Breast epithelium (tissue), 4 donors: Measurements from ENCODE around the gene ARL8A. TPM values are rescaled to one million over a fixed set of nuclear protein-coding genes. Genes with fewer than 3 reads are reported as not detected.

Experiments used
- DNase-seq, 2 donors: peaks; one replicate each; pipeline ENCODE4 v3.0.0-alpha.2; 2019; ENCODE audit warnings: low spot score in 2 of 2
- H3K27ac ChIP-seq, 2 donors: fragments of 200-600 bp; sonication (generic) in 1 of 2; one replicate each; pipeline ENCODE4 v1.5.1; 2016 to 2019; ENCODE audit warnings: mild to moderate bottlenecking in 1 of 2
- H3K27me3 ChIP-seq, 2 donors: fragments of 200-600 bp; sonication (generic) in 1 of 2; one replicate each; pipeline versions ENCODE4 v1.5.1 to v1.6.0; 2017 to 2019; ENCODE audit warnings: control low read depth in 1 of 2, mild to moderate bottlenecking in 1 of 2
- H3K36me3 ChIP-seq: fragments of 200-600 bp; one replicate; pipeline ENCODE4 v1.5.1; 2019
- H3K4me1 ChIP-seq, 2 donors: fragments of 200-600 bp; sonication (generic); one replicate each; pipeline ENCODE4 v1.5.1; 2016 to 2019; ENCODE audit warnings: control low read depth in 1 of 2
- H3K4me3 ChIP-seq, 3 donors: fragments of 200-600 bp; sonication (generic); 1 replicate in 2 of 3; 2 replicates in 1 of 3; pipeline ENCODE4 v1.5.1; 2016 to 2019; ENCODE audit warnings: mild to moderate bottlenecking in 3 of 3, moderate library complexity in 2 of 3
- H3K9me3 ChIP-seq, 2 donors: fragments of 200-600 bp; sonication (generic) in 1 of 2; one replicate each; pipeline ENCODE4 v1.5.1; 2016 to 2019; ENCODE audit warnings: control low read depth in 1 of 2
- CTCF ChIP-seq, 3 donors: fragments of 450-650 bp; IDR thresholded peaks; one replicate each; pipeline ENCODE4 v1.5.1; 2016 to 2017; ENCODE audit warnings: antibody characterized with exemption in 3 of 3, mild to moderate bottlenecking in 3 of 3, moderate library complexity in 3 of 3
- POLR2A ChIP-seq: fragments of 450-650 bp; IDR thresholded peaks from one replicate; pipeline ENCODE4 v1.6.1; 2016; ENCODE audit warnings: antibody characterized with exemption, mild to moderate bottlenecking, moderate library complexity
- POLR2AphosphoS5 ChIP-seq, 3 donors: sonication (generic); formaldehyde crosslinking; IDR thresholded peaks; one replicate each; pipeline ENCODE4 v1.6.1; 2017; ENCODE audit warnings: antibody characterized with exemption in 3 of 3
- intact Hi-C: fragments of 100-400 bp; cut with DNase I; formaldehyde crosslinking; loops from one replicate; pipeline ENCODE4 v1.15.1; 2023; ENCODE audit warnings: low total_unique reads
- total RNA-seq, 3 donors: library from RNA; depleted of rRNA; stranded (reverse); fragments of >200 nt; gene quantifications; one replicate each; pipeline ENCODE4 v1.1.0, GENCODE V29; 2016

The ARL8A gene
- total RNA-seq, 3 donors from 2014 or later = 29.9 to 41.1 (median 34.7) TPM

- Histone ChIP-seq H3K27me3 (no peaks in the 10 kb centered on the region), H3K4me3 (peak overlapping the region in 1 of 3 donors; percentile 2), H3K9me3 (no peaks in the 10 kb centered on the region), H3K4me1 (peaks cover 14 to 50% of the 10 kb centered on the region in 2 donors), H3K27ac (peak overlapping the region; percentile 83 to 96), H3K36me3 (no peaks in the 10 kb centered on the region)
- peak in 1 of 2 donors; percentile 46 for DNase-seq
- TF ChIP-seq POLR2A (no peak), CTCF (IDR thresholded peaks at IDR 0.05) (no peak), POLR2AphosphoS5 (IDR thresholded peaks at IDR 0.05) (no peak)
- intact Hi-C loops = no loop called here
Observed at GRCh38 chr1:202134645-202135172, 9.8 kb downstream of the ARL8A start.

- no peak for DNase-seq
- Histone ChIP-seq H3K36me3 (no peaks in the 10 kb centered on the region), H3K9me3 (no peaks in the 10 kb centered on the region), H3K27me3 (no peaks in the 10 kb centered on the region), H3K27ac (peak overlapping the region; percentile 96 to 98), H3K4me3 (no peak overlapping the region), H3K4me1 (peaks cover 14 to 50% of the 10 kb centered on the region in 2 donors)
- intact Hi-C loops = no loop called here
- TF ChIP-seq CTCF (IDR thresholded peaks at IDR 0.05) (no peak), POLR2AphosphoS5 (IDR thresholded peaks at IDR 0.05) (no peak), POLR2A (no peak)
Observed at GRCh38 chr1:202133989-202134388, 10.5 kb downstream of the ARL8A start.

- no peak for DNase-seq
- no peaks in the 10 kb centered on the region for H3K9me3 ChIP-seq
Observed at GRCh38 chr1:202133496-202133895, 11.0 kb downstream of the ARL8A start.

GRCh38 chr1:202133001-202133400 is 11.5 kb downstream of the ARL8A start:
- no peaks in the 10 kb centered on the region for H3K9me3 ChIP-seq
- peak overlapping the region in 2 of 3 donors; percentile 24 to 30 for H3K4me3 ChIP-seq
- H3K36me3 ChIP-seq = no peaks in the 10 kb centered on the region
- H3K4me1 ChIP-seq = peaks cover 14 to 50% of the 10 kb centered on the region in 2 donors
- H3K27ac ChIP-seq = peak overlapping the region; percentile 96 to 98
- TF ChIP-seq POLR2A (no peak), POLR2AphosphoS5 (IDR thresholded peaks at IDR 0.05) (peak in 1 of 3 donors; percentile 16), CTCF (IDR thresholded peaks at IDR 0.05) (peak in 1 of 3 donors; percentile 15)
- no peaks in the 10 kb centered on the region for H3K27me3 ChIP-seq
- intact Hi-C loops = no loop called here
- peak in 1 of 2 donors; percentile 65 for DNase-seq

More at GRCh38 chr1:202133496-202133895, 11.0 kb downstream of the ARL8A start:
- Histone ChIP-seq H3K36me3 (no peaks in the 10 kb centered on the region), H3K4me1 (peaks cover 14 to 50% of the 10 kb centered on the region in 2 donors), H3K4me3 (no peak overlapping the region), H3K27ac (peak overlapping the region; percentile 96 to 98), H3K27me3 (no peaks in the 10 kb centered on the region)
- TF ChIP-seq POLR2AphosphoS5 (IDR thresholded peaks at IDR 0.05) = no peak
- no peak for TF ChIP-seq POLR2A
- TF ChIP-seq CTCF (IDR thresholded peaks at IDR 0.05) = no peak
- intact Hi-C loops = no loop called here

- DNase-seq = peak; percentile 74 to 83
- Histone ChIP-seq H3K36me3 (no peaks in the 10 kb centered on the region), H3K4me1 (peaks cover 14 to 50% of the 10 kb centered on the region in 2 donors), H3K4me3 (peak overlapping the region in 2 of 3 donors; percentile 24 to 30), H3K27me3 (no peaks in the 10 kb centered on the region), H3K27ac (peak overlapping the region; percentile 96 to 98), H3K9me3 (no peaks in the 10 kb centered on the region)
- TF ChIP-seq POLR2A (no peak), CTCF (IDR thresholded peaks at IDR 0.05) (no peak), POLR2AphosphoS5 (IDR thresholded peaks at IDR 0.05) (peak; percentile 41 to 55 (median 54))
- intact Hi-C loops = no loop called here
Observed at GRCh38 chr1:202131956-202132821, 12.3 kb downstream of the ARL8A start.
